Astrocyte of the hippocampus (primary cell): ENCODE results near the gene ARL2BP.
"Not testable (repeated sequence)": the region's sequence is repeated elsewhere in the genome, so short reads cannot be mapped to it uniquely, and the experiment has no call there.

Source experiments
- DNase-seq: peaks from one replicate; pipeline ENCODE4 v3.0.0; 2011; ENCODE audit warnings: low read depth, low spot score

ARL2BP gene

GRCh38 chr16:57244767-57245471 lies at the start of gene ARL2BP:
Gene ARL2BP, plus strand, starts transcription at chr16:57245259. Its CDS starts 109 bp downstream, at chr16:57245368.
- DNase-seq = peak; percentile 99

GRCh38 chr16:57196286-57196685 lies 48.8 kb upstream of the ARL2BP start:
- peak; percentile 62 for DNase-seq

- DNase-seq = no peak
These were observed 48.3 kb upstream of the ARL2BP start for GRCh38 chr16:57196753-57197152.

GRCh38 chr16:57200321-57200720 lies 44.7 kb upstream of the ARL2BP start:
- not testable (repeated sequence) for DNase-seq

- DNase-seq = not testable (repeated sequence)
These were observed 44.1 kb upstream of the ARL2BP start for GRCh38 chr16:57200926-57201325.

GRCh38 chr16:57202095-57202886 lies 42.8 kb upstream of the ARL2BP start:
- no peak for DNase-seq

GRCh38 chr16:57203451-57203850 lies 41.6 kb upstream of the ARL2BP start:
- DNase-seq = no peak

- DNase-seq = no peak
These were observed 40.4 kb upstream of the ARL2BP start for GRCh38 chr16:57204675-57205074.

- no peak for DNase-seq
These were observed 36.1 kb upstream of the ARL2BP start for GRCh38 chr16:57208926-57209325.

GRCh38 chr16:57209780-57210179 lies 35.3 kb upstream of the ARL2BP start:
- no peak for DNase-seq

- no peak for DNase-seq
These were observed 31.6 kb upstream of the ARL2BP start for GRCh38 chr16:57213462-57213861.

GRCh38 chr16:57216968-57217367 lies 28.1 kb upstream of the ARL2BP start:
- DNase-seq = no peak

GRCh38 chr16:57223057-57223456 lies 22.0 kb upstream of the ARL2BP start:
- DNase-seq = no peak

GRCh38 chr16:57224651-57225335 lies 20.3 kb upstream of the ARL2BP start:
- DNase-seq = peak; percentile 49

- no peak for DNase-seq
These were observed 19.1 kb upstream of the ARL2BP start for GRCh38 chr16:57225978-57226377.

GRCh38 chr16:57226701-57227621 lies 18.1 kb upstream of the ARL2BP start:
- DNase-seq = no peak

- DNase-seq = no peak
These were observed 16.0 kb upstream of the ARL2BP start for GRCh38 chr16:57229079-57229478.

- DNase-seq = no peak
These were observed 13.2 kb upstream of the ARL2BP start for GRCh38 chr16:57231821-57232350.

GRCh38 chr16:57233944-57234706 lies 10.9 kb upstream of the ARL2BP start:
- no peak for DNase-seq

- no peak for DNase-seq
These were observed 10.4 kb upstream of the ARL2BP start for GRCh38 chr16:57234707-57235092.
